GM12873 (cell line): ENCODE data around the gene RPLP2.

ENCODE experiments used
- CTCF ChIP-seq: IDR thresholded peaks from 2 replicates; pipeline ENCODE4 v1.5.1; 2012; ENCODE audit warnings: low read depth, mild to moderate bottlenecking, moderate library complexity, low read length, control low read depth; ENCODE audit not compliant: insufficient read depth; ENCODE audit errors: missing control alignments

RPLP2 gene

GRCh38 chr11:819943-820649, 10.3 kb downstream of the RPLP2 start:
- no peak for TF ChIP-seq CTCF

GRCh38 chr11:820655-821511, 11.1 kb downstream of the RPLP2 start:
- TF ChIP-seq CTCF: no peak

- no peak for TF ChIP-seq CTCF
These were observed 12.0 kb downstream of the RPLP2 start for GRCh38 chr11:821512-822371.

GRCh38 chr11:823441-824291, 13.9 kb downstream of the RPLP2 start:
- no peak for TF ChIP-seq CTCF

GRCh38 chr11:824292-824880, 14.6 kb downstream of the RPLP2 start:
- TF ChIP-seq CTCF: no peak

- no peak for TF ChIP-seq CTCF
These were observed 15.2 kb downstream of the RPLP2 start for GRCh38 chr11:824942-825341.
